IMR-90 (cell line): ENCODE data around the gene LUC7L. TPM values are rescaled to one million over a fixed set of nuclear protein-coding genes. Genes with fewer than 3 reads are reported as not detected.

Source experiments
- ATAC-seq: fragments of 200-7000 bp; cut with Tn5 transposase; 2 replicates; pipeline ENCODE4 v1.9.1; 2020; ENCODE audit warnings: low read depth, mild to moderate bottlenecking, moderate library complexity
- BruUV-seq: library from RNA; stranded (reverse); fragments of 400-500 nt; replicated peaks from 2 replicates; lab custom pipeline; 2021; lab: Mats Ljungman, UMichigan
- CTCF ChIA-PET: fragments of 300-600 bp; formaldehyde crosslinking; extraction: SDS; loops from one replicate; lab custom pipeline; 2021; ENCODE audit warnings: antibody characterized with exemption; lab: Yijun Ruan, JAX
- POLR2A ChIA-PET: fragments of 300-600 bp; sonication (Branson Sonifier 250); formaldehyde crosslinking; loops from one replicate; lab custom pipeline; 2022; ENCODE audit warnings: antibody characterized with exemption; ENCODE audit not compliant: unreplicated experiment; lab: Charles Lee
- DNase-seq: peaks from one replicate; pipeline ENCODE4 v3.0.0; 2013
- H2AFZ ChIP-seq: replicated peaks from 2 replicates; pipeline ENCODE3; 2013; ENCODE audit warnings: low read length, mild to moderate bottlenecking; ENCODE audit not compliant: poor library complexity
- H2AK5ac ChIP-seq: 2 replicates; pipeline ENCODE4 v1.6.1; 2013; ENCODE audit warnings: low read depth, low read length, inconsistent platforms
- H2AK9ac ChIP-seq: replicated peaks from 2 replicates; pipeline ENCODE3; 2013; ENCODE audit warnings: mild to moderate bottlenecking, low read depth, low read length, moderate library complexity; ENCODE audit not compliant: poor library complexity
- H2BK120ac ChIP-seq: 2 replicates; pipeline ENCODE4 v1.6.1; 2013; ENCODE audit warnings: low read depth, low read length, inconsistent platforms
- H2BK15ac ChIP-seq: 3 replicates; pipeline ENCODE4 v1.6.1; 2013; ENCODE audit warnings: low read depth, low read length, inconsistent platforms
- H2BK20ac ChIP-seq: 2 replicates; pipeline ENCODE4 v1.6.1; 2013; ENCODE audit warnings: low read depth, mild to moderate bottlenecking, inconsistent platforms, low read length, moderate library complexity
- H2BK5ac ChIP-seq: 2 replicates; pipeline ENCODE4 v1.6.1; 2013; ENCODE audit warnings: mild to moderate bottlenecking, low read depth, low read length, inconsistent platforms; ENCODE audit not compliant: poor library complexity, severe bottlenecking
- H3K14ac ChIP-seq: replicated peaks from 2 replicates; pipeline ENCODE4 v1.6.1; 2013; ENCODE audit warnings: low read depth, low read length, inconsistent platforms
- H3K18ac ChIP-seq: 2 replicates; pipeline ENCODE4 v1.6.1; 2013; ENCODE audit warnings: low read depth, low read length, control low read depth
- H3K23ac ChIP-seq: 2 replicates; pipeline ENCODE4 v1.6.1; 2013; ENCODE audit warnings: low read depth, low read length, inconsistent platforms
- H3K27ac ChIP-seq: 2 replicates; pipeline ENCODE4 v1.5.1; 2013; ENCODE audit warnings: mild to moderate bottlenecking, control low read depth, low read length; ENCODE audit not compliant: insufficient read depth
- H3K27me3 ChIP-seq: 2 replicates; pipeline ENCODE4 v1.6.1; 2013; ENCODE audit warnings: low read length; ENCODE audit not compliant: control insufficient read depth, insufficient read depth
- H3K36me3 ChIP-seq: 2 replicates; pipeline ENCODE4 v1.6.1; 2013; ENCODE audit warnings: low read length, mixed read lengths; ENCODE audit not compliant: control insufficient read depth, insufficient read depth
- H3K4ac ChIP-seq: 2 replicates; pipeline ENCODE4 v1.6.1; 2013; ENCODE audit warnings: low read depth, low read length, inconsistent platforms
- H3K4me1 ChIP-seq: 2 replicates; pipeline ENCODE4 v1.6.1; 2013; ENCODE audit warnings: low read length, mixed read lengths; ENCODE audit not compliant: control insufficient read depth, insufficient read depth
- H3K4me2 ChIP-seq: 2 replicates; pipeline ENCODE4 v1.6.1; 2013; ENCODE audit warnings: low read depth, mild to moderate bottlenecking, control low read depth, low read length, moderate library complexity
- H3K4me3 ChIP-seq: 2 replicates; pipeline ENCODE4 v1.5.1; 2013; ENCODE audit warnings: low read depth, mild to moderate bottlenecking, control low read depth, low read length, moderate library complexity; ENCODE audit not compliant: insufficient read depth
- H3K56ac ChIP-seq: 2 replicates; pipeline ENCODE4 v1.6.1; 2013; ENCODE audit warnings: low read length, inconsistent platforms; ENCODE audit not compliant: insufficient read depth; ENCODE audit errors: extremely low read depth
- H3K79me1 ChIP-seq, 2 experiments: 2 replicates each; pipeline ENCODE4 v1.6.1; 2013; ENCODE audit warnings: low read length in 2 of 2, inconsistent platforms in 1 of 2, low read depth in 1 of 2
- H3K9ac ChIP-seq: 2 replicates; pipeline ENCODE4 v1.6.1; 2013; ENCODE audit warnings: low read depth, low read length, control low read depth
- H3K9me1 ChIP-seq: 2 replicates; pipeline ENCODE4 v1.6.1; 2013; ENCODE audit warnings: low read length, inconsistent platforms; ENCODE audit not compliant: insufficient read depth
- H3K9me3 ChIP-seq: 2 replicates; pipeline ENCODE4 v1.6.1; 2013; ENCODE audit warnings: low read length; ENCODE audit not compliant: control insufficient read depth, insufficient read depth
- H4K20me1 ChIP-seq: 2 replicates; pipeline ENCODE4 v1.6.1; 2013; ENCODE audit warnings: low read length, inconsistent platforms; ENCODE audit not compliant: insufficient read depth
- H4K5ac ChIP-seq: 2 replicates; pipeline ENCODE4 v1.6.1; 2013; ENCODE audit warnings: mild to moderate bottlenecking, low read depth, low read length, control low read depth
- H4K8ac ChIP-seq, 2 experiments: 2 replicates each; pipeline ENCODE4 v1.6.1; 2013; ENCODE audit warnings: low read depth in 2 of 2, low read length in 2 of 2, control low read depth in 1 of 2, inconsistent platforms in 1 of 2
- H4K91ac ChIP-seq: 2 replicates; pipeline ENCODE4 v1.6.1; 2013; ENCODE audit warnings: low read depth, low read length, inconsistent platforms; ENCODE audit not compliant: insufficient read depth
- BHLHE40 ChIP-seq: fragments of 150-350 bp; IDR thresholded peaks from 2 replicates; pipeline ENCODE4 v1.6.1; 2016; ENCODE audit warnings: mild to moderate bottlenecking, low read depth, low read length
- CEBPB ChIP-seq: IDR thresholded peaks from 2 replicates; pipeline ENCODE4 v1.6.1; 2012; ENCODE audit warnings: low read depth, low read length, improper control_type of control experiment
- CTCF ChIP-seq: conservative IDR thresholded peaks from 2 replicates; pipeline ENCODE4 v1.5.1; 2012; ENCODE audit warnings: mild to moderate bottlenecking, low read depth, low read length, improper control_type of control experiment
- ELK1 ChIP-seq: fragments of 150-350 bp; IDR thresholded peaks from 2 replicates; pipeline ENCODE4 v1.6.1; 2016; ENCODE audit warnings: low read depth, mild to moderate bottlenecking, low read length, moderate library complexity, borderline replicate concordance
- FOS ChIP-seq: fragments of 150-350 bp; IDR thresholded peaks from 2 replicates; pipeline ENCODE4 v1.6.1; 2016; ENCODE audit warnings: low read depth, low read length
- MAFK ChIP-seq: IDR thresholded peaks from 2 replicates; pipeline ENCODE4 v1.6.1; 2012; ENCODE audit warnings: low read depth, low read length, improper control_type of control experiment
- MXI1 ChIP-seq: IDR thresholded peaks from 2 replicates; pipeline ENCODE4 v1.6.1; 2012; ENCODE audit warnings: low read depth, mild to moderate bottlenecking, low read length, moderate library complexity, borderline replicate concordance
- RAD21 ChIP-seq: IDR thresholded peaks from 2 replicates; pipeline ENCODE4 v1.6.1; 2012; ENCODE audit warnings: low read length, improper control_type of control experiment
- RCOR1 ChIP-seq: IDR thresholded peaks from 2 replicates; pipeline ENCODE4 v1.6.1; 2012; ENCODE audit warnings: mild to moderate bottlenecking, low read length, improper control_type of control experiment; ENCODE audit not compliant: insufficient replicate concordance
- RFX5 ChIP-seq: IDR thresholded peaks from 2 replicates; pipeline ENCODE4 v1.8.0; 2012; ENCODE audit warnings: low read depth, mild to moderate bottlenecking, low read length, moderate library complexity
- SMC3 ChIP-seq: fragments of 150-350 bp; IDR thresholded peaks from 2 replicates; pipeline ENCODE4 v1.6.1; 2016; ENCODE audit warnings: low read depth, mild to moderate bottlenecking, antibody characterized with exemption, low read length, moderate library complexity
- WGBS, 2 experiments: methylation state at CpG; one replicate each; pipeline versions ENCODE4 v1.1.5 to v1.1.7; 2013; ENCODE audit warnings: missing lambda C conversion rate in 2 of 2; ENCODE audit not compliant: insufficient read length in 1 of 2; ENCODE audit errors: extremely low coverage in 2 of 2; 5-methylcytosine and 5-hydroxymethylcytosine counted together
- dilution Hi-C: fragments of 300-500 bp; cut with HindIII; formaldehyde crosslinking; loops from one replicate; pipeline ENCODE4 v1.14.3; 2018; ENCODE audit warnings: low sequenced_read_pairs; ENCODE audit not compliant: unreplicated experiment
- in situ Hi-C: fragments of 300-500 bp; cut with MboI; formaldehyde crosslinking; loops from 3 replicates; pipeline ENCODE4 v1.14.3; 2019; ENCODE audit warnings: low sequenced_read_pairs, inconsistent platforms, mixed read lengths
- intact Hi-C: fragments of 100-400 bp; cut with micrococcal nuclease; formaldehyde crosslinking; loops from 2 replicates; pipeline ENCODE4 v1.10.0; 2022
- polyA plus RNA-seq, 3 experiments: library from polyadenylated mRNA; depleted of rRNA; stranded (reverse); fragments of >200 nt; gene quantifications; 2 replicates each; pipeline ENCODE4 v1.2.3, GENCODE V29; 2012; ENCODE audit warnings: low replicate concordance in 1 of 3
- total RNA-seq: library from RNA; depleted of rRNA; stranded (reverse); fragments of >200 nt; gene quantifications from 2 replicates; pipeline ENCODE4 v1.2.3, GENCODE V29; 2012

The LUC7L gene
- total and polyA plus RNA-seq, 2 of the 4 experiments (the other 2 are of a cell fraction) = 21.5 to 55.6 TPM

- TF ChIP-seq FOS (no peak), MAFK (no peak)
Observed at GRCh38 chr16:272633-273546, 43.6 kb upstream of the LUC7L start (continued).

GRCh38 chr16:270381-271255 is 41.4 kb upstream of the LUC7L start:
- no peak overlapping the region for H4K8ac ChIP-seq
- intact Hi-C loops (no loop called here), dilution Hi-C loops (no loop called here), in situ Hi-C loops (no loop called here)
- no peak overlapping the region for H2BK15ac ChIP-seq
- no peak overlapping the region for H3K4ac ChIP-seq
- no peak overlapping the region for H2BK20ac ChIP-seq
- no peak overlapping the region for H3K14ac ChIP-seq
- H3K23ac ChIP-seq = no peak overlapping the region
- H2AFZ ChIP-seq = no peak overlapping the region
- H4K20me1 ChIP-seq = no peaks in the 10 kb centered on the region
- DNase-seq = no peak
- H4K5ac ChIP-seq = no peak overlapping the region
- no peak overlapping the region for H3K9ac ChIP-seq
- H2AK5ac ChIP-seq = no peak overlapping the region
- H3K4me3 ChIP-seq = no peak overlapping the region
- no TSS peak for BruUV-seq
- H3K36me3 ChIP-seq = no peaks in the 10 kb centered on the region
- no peak overlapping the region for H2AK9ac ChIP-seq
- POLR2A ChIA-PET = no interaction called here
- H3K4me2 ChIP-seq = no peak overlapping the region
- peaks cover 3% of the 10 kb centered on the region for H3K9me1 ChIP-seq
- no peaks in the 10 kb centered on the region for H3K79me1 ChIP-seq
- H3K56ac ChIP-seq = no peak overlapping the region
- H4K91ac ChIP-seq = no peak overlapping the region
- WGBS, 2 experiments = 86% methylated on average over 10 of the region's 34 CpGs; no CpG with 5 or more reads in 1 of the 2 experiments
- no peak for ATAC-seq
- H3K18ac ChIP-seq = no peak overlapping the region
- peaks cover 12% of the 10 kb centered on the region; the same call in 1 of the 2 replicates for H3K27me3 ChIP-seq
- H2BK120ac ChIP-seq = no peak overlapping the region
- CTCF ChIA-PET = no interaction called here
- no peaks in the 10 kb centered on the region for H3K9me3 ChIP-seq
- peaks cover 3% of the 10 kb centered on the region; the same call in 1 of the 2 replicates for H3K4me1 ChIP-seq
- no peak overlapping the region for H2BK5ac ChIP-seq
- no peak overlapping the region for H3K27ac ChIP-seq
- TF ChIP-seq MAFK = no peak
- no peak for TF ChIP-seq RFX5
- TF ChIP-seq SMC3 = no peak
- TF ChIP-seq RAD21 = no peak
- TF ChIP-seq CEBPB = no peak
- no peak for TF ChIP-seq BHLHE40
- TF ChIP-seq CTCF = no peak
- no peak for TF ChIP-seq MXI1
- TF ChIP-seq ELK1 = no peak
- no peak for TF ChIP-seq RCOR1
- TF ChIP-seq FOS = no peak
